Left ventricle myocardium inferior (tissue), 1 donor: ENCODE data around the gene KRT33B. TPM values are rescaled to one million over a fixed set of nuclear protein-coding genes. Genes with fewer than 3 reads are reported as not detected.

Source experiments
- DNase-seq: peaks from one replicate; pipeline ENCODE4 v3.0.0-alpha.2; 2020
- H3K27ac ChIP-seq: fragments of 200-600 bp; replicated peaks from 2 replicates; pipeline ENCODE4 v1.8.0; 2021
- H3K27me3 ChIP-seq: fragments of 200-600 bp; 2 replicates; pipeline ENCODE4 v1.8.0; 2021; ENCODE audit warnings: low read depth
- H3K36me3 ChIP-seq: fragments of 200-600 bp; 2 replicates; pipeline ENCODE4 v1.8.0; 2021
- H3K4me1 ChIP-seq: fragments of 200-600 bp; 2 replicates; pipeline ENCODE4 v1.8.0; 2021
- H3K4me3 ChIP-seq: fragments of 200-600 bp; 2 replicates; pipeline ENCODE4 v1.8.0; 2021; ENCODE audit warnings: mild to moderate bottlenecking, moderate library complexity
- H3K9me3 ChIP-seq: fragments of 200-600 bp; replicated peaks from 2 replicates; pipeline ENCODE4 v1.8.0; 2021
- CTCF ChIP-seq: fragments of 200-600 bp; IDR thresholded peaks from 2 replicates; pipeline ENCODE4 v1.8.0; 2021; ENCODE audit warnings: antibody characterized with exemption, mild to moderate bottlenecking, borderline replicate concordance
- intact Hi-C: fragments of 100-400 bp; cut with micrococcal nuclease; formaldehyde crosslinking; loops from one replicate; pipeline ENCODE4 v1.11.0; 2022
- long read RNA-seq: library from polyadenylated mRNA; unstranded; transcript quantifications from one replicate; pipeline ENCODE4 v2.0.0, GENCODE V29; 2021
- total RNA-seq: library from RNA; stranded (reverse); fragmentation: NEBNext Ultra II Directional; extraction: Animal tissue kit (Norgen Biotek cat#: 25700); gene quantifications from one replicate; pipeline ENCODE4 v1.2.1, GENCODE V29; 2021
- donor health status: DM: no; HTN: yes; CAD: no; lungs with severe emphysema.

Gene KRT33B
- total RNA-seq = not detected
- long read RNA-seq = 0 reads

GRCh38 chr17:41369713-41370112, at the start of gene KRT33B:
Gene KRT33B (minus strand): TSS chr17:41369813. CDS start chr17:41369750, 63 bp downstream.
- Histone ChIP-seq H3K27me3 (peaks cover 72% of the 10 kb centered on the region), H3K27ac (no peak within 1 kb of the TSS), H3K4me1 (no peaks in the 10 kb centered on the region), H3K4me3 (no peak within 1 kb of the TSS), H3K9me3 (peaks cover 7% of the 10 kb centered on the region), H3K36me3 (no peaks in the 10 kb centered on the region)
- intact Hi-C loops = no loop called here
- no peak for DNase-seq
- no peak for TF ChIP-seq CTCF

- TF ChIP-seq CTCF = no peak
- DNase-seq = no peak
- Histone ChIP-seq H3K36me3 (no peaks in the 10 kb centered on the region), H3K4me1 (peaks cover 13% of the 10 kb centered on the region), H3K9me3 (no peaks in the 10 kb centered on the region), H3K4me3 (no peak overlapping the region), H3K27me3 (peaks cover 38% of the 10 kb centered on the region), H3K27ac (no peak overlapping the region)
- intact Hi-C loops = no loop called here
Observed at GRCh38 chr17:41418116-41418860, 48.7 kb upstream of the KRT33B start.

GRCh38 chr17:41417576-41418015, 48.0 kb upstream of the KRT33B start:
- Histone ChIP-seq H3K27ac (no peak overlapping the region), H3K4me1 (peaks cover 13% of the 10 kb centered on the region), H3K4me3 (no peak overlapping the region), H3K27me3 (peaks cover 35% of the 10 kb centered on the region), H3K9me3 (no peaks in the 10 kb centered on the region), H3K36me3 (no peaks in the 10 kb centered on the region)
- intact Hi-C loops = no loop called here
- no peak for DNase-seq
- TF ChIP-seq CTCF = no peak

- peaks cover 3% of the 10 kb centered on the region for H3K9me3 ChIP-seq
- H3K36me3 ChIP-seq = no peaks in the 10 kb centered on the region
- no peak overlapping the region for H3K4me3 ChIP-seq
- H3K27me3 ChIP-seq = peaks cover 30% of the 10 kb centered on the region
- intact Hi-C loops = no loop called here
- no peak overlapping the region for H3K27ac ChIP-seq
- TF ChIP-seq CTCF = no peak
- no peak for DNase-seq
- peaks cover 13% of the 10 kb centered on the region for H3K4me1 ChIP-seq
Observed at GRCh38 chr17:41417127-41417526, 47.5 kb upstream of the KRT33B start.

- Histone ChIP-seq H3K27ac (no peak overlapping the region), H3K27me3 (peaks cover 27% of the 10 kb centered on the region), H3K4me3 (no peak overlapping the region), H3K4me1 (peaks cover 13% of the 10 kb centered on the region), H3K36me3 (no peaks in the 10 kb centered on the region), H3K9me3 (peaks cover 6% of the 10 kb centered on the region)
- no peak for TF ChIP-seq CTCF
- no peak for DNase-seq
- intact Hi-C loops = no loop called here
Observed at GRCh38 chr17:41416479-41416878, 46.9 kb upstream of the KRT33B start.
